NCI-H526 treated with DMSO at 0.1 percent for 48 hours (cell line): ENCODE data around the gene PALM.
"Not testable (repeated sequence)": the region's sequence is repeated elsewhere in the genome, so short reads cannot be mapped to it uniquely, and the experiment has no call there.

Experiments used
- DNase-seq: peaks from one replicate; lab custom pipeline; 2025; lab: John Stamatoyannopoulos, UW

Gene PALM

GRCh38 chr19:709196-709964 lies 645 bp downstream of the PALM start:
- no peak for DNase-seq

GRCh38 chr19:709965-710571 lies 1.3 kb downstream of the PALM start:
- DNase-seq: no peak

DNA sequence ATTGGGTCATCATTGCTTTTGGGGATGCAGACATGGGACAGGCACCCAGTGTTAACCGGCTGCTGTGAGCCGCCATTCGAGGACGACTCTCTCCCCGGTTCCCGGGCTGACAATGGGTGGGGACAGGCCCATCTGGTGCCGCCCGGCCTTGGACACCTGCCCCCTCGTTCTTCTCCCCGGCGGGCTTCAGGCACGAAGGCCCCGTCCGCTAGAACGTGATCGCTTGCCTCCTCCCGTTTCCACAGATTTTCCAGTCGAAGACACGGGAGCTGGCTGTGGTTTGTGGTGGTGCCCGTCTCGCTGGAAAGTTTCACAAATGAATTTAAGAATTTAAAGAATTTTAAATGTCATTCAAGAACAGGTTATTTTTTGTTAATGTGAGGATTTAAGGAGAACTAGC lies 2.0 kb downstream of the PALM start:
- DNase-seq: no peak

GRCh38 chr19:711254-711653 lies 2.5 kb downstream of the PALM start:
- DNase-seq: no peak

DNA sequence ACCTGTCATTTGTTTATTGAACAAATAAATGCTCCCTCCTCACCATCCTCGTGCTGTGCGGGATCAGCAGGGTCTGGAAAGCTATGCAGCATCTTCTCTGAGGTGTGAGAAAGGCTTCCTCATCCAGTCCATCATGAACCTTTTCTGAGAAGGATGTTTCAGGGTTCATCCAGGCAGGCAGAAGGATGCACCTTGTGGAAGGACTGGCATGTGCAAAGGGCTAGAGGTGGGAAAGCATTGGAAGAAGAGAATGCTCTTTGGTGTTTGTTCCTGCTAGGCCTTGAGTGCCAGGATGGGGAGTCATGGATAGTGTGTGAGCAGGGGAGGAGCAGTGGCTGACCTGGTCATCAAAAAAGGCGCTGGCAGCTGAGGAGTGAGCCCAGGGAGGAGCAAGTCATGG lies 6.6 kb downstream of the PALM start:
- no peak for DNase-seq

- no peak for DNase-seq
Measured at GRCh38 chr19:718251-718951, 9.7 kb downstream of the PALM start.

DNA sequence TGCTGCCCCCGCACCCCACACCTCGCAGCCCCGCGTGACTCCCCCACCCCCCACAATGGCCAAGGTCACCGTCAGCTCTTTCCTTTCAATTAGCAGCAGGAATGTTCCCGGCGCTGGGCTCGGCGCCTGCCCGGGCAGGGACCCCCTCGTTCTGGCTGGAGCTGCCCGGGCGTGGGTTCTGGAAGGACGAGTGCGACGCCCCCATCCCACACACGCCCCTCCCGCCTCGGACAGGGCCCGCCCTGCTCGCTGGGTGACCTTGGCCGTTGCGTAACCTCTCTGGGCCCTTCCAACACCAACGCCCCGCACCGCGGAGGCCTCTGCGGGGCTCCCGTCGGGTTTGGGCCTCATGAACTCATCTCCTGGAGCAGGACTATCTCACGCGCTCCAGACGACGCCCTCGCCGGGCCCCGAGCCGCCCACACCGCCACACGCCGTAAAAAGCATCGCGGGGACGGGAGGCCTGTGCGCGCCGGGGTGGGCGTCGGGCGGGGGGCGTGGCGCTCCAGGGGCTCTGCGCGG lies 10.3 kb downstream of the PALM start:
- DNase-seq: no peak

DNA sequence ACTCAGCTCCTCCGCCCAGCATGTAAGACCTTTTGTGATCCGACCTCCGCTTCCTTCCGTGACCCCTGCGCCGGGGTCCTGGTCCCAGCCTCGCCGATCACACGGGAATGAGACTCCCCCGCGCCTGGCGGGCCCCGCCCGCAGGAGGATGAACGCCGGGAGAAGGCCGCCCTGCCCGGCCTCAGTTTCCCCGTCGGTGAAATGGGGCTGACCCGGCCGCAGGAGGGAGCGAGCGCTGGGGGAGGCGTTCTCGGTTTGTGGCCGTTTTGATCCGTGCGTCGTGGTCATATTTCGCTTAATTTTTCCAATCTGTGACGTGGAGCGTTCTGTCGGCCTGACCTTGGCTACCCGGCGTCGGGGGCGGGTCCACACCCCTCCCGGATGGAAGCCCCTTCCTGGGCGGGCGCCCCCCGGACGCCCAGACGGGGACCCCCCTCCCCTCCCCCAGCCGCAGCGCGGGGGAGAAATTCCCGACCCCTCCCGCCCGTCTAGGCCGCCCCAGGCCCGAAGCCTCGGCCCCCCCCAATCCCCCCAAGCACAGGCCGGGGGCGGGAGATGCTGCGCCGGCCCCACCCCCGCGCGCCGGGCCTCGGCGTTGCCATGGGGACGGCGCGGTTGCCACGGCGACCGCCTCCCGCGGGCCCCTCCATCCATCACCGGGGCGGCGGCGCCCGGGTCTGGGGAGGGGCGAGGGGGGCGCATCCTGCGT lies 11.1 kb downstream of the PALM start:
- DNase-seq: no peak

GRCh38 chr19:720345-721160 lies 11.8 kb downstream of the PALM start:
- no peak for DNase-seq

GRCh38 chr19:722553-723101 lies 13.9 kb downstream of the PALM start:
- DNase-seq: no peak

GRCh38 chr19:723247-723646 lies 14.5 kb downstream of the PALM start:
- DNase-seq: no peak

- no peak for DNase-seq
Measured at GRCh38 chr19:723714-724113, 15.0 kb downstream of the PALM start.

DNA sequence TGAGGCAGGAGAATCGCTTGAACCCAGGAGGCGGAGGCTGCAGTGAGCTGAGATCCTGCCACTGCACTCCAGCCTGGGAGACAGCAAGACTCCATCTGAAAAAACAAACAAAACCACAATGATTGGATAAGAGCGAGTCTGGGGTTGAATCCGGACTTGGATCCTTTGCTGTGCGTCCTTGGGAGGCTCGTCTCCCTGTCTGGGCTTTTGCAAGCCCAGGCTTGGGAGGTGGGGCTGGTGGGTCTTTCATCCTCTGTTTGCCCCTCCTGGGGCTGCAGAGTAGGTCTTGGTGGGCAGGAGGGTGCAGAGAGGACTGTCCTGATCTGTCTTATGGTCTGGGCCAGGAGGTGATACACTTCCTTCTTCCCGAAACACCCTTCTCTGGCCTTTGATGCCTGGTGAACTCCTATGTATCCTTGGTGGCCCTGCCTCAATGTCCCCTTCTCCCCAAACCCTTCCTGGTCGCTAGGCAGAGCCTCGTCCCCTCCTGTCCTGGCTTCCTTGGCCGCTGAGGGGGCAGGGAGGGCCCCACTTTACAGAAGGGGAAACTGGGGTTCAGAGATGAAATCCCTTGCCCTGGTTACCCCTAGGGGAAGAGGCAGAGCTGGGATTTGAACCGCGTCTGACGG lies 16.8 kb downstream of the PALM start:
- DNase-seq: no peak

DNA sequence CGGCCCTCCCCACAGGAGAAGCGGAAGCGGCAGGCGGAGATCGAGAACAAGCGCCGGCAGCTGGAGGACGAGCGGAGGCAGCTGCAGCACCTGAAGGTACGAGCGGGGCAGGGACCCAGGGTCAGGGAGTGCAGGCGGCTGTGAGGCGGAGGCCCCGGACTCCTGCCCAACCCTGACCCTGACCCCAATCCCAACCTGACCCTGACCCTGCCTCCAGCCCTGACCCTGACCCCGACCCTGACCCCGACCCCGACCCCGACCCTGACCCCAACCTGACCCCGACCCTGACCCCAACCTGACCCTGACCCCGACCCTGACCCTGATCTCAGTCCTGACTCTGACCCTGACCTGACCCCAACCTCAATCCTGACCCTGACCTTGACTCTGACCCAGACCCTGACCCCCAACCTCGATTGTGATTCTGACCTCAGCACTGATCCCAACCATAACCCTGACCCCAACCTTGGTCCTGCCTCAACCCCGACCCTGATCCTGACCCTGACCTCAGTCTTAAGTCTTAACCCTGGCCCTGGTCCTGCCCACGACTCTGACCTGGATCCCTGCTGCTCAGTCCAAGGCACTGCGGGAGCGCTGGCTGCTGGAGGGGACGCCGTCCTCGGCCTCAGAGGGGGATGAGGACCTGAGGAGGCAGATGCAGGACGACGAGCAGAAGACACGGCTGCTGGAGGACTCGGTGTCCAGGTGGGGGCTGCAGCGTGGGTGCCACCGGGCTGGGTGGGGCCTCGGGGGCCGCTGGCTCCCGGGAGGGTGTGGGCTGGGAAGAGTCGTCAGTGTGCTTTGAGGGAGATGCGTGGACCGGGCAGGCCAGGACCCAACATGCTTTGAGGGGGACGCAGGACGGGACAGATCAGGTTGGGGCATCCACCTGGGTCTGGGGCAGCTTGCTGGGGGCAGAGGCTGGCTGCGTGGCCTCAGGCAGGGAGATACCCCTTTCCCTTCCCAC lies 18.5 kb downstream of the PALM start:
- DNase-seq: no peak

DNA sequence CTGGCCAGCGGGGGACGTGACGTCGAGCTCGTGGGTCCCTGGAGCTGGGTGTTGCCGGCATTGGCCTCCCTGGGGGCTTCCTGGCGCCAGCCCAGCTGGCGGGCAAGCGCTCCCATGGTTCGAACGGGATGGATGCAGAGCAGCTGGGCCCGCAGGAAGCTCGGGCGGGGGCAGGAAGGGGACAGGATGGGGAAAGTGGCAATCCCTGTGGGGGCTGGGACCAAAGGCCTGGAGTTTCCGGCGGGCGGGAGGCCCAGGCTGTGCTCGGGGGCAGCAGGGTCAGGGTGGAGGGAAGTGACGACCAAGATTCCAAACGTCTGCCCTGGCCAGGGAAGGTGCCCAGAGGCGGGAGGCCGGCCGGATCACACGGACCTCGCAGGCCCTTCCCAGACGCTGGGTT lies 19.3 kb downstream of the PALM start:
- DNase-seq: no peak

DNA sequence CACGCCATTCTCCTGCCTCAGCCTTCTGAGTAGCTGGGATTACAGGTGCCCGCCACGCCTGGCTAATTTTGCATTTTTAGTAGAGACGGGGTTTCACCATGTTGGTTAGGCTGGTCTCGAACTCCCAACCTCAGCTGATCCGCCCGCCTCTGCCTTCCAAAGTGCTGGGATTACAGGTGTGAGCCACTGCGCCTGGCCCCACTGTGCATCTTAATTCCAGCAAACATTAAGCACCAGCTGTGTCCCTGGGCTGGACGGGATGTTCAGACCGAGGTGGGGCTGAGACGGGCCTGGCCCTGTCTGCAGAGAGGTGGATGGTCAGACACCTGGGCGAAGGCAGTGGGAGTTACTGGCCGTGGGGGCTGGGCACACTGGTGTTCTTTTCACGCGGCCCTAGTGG lies 20.8 kb downstream of the PALM start:
- not testable (repeated sequence) for DNase-seq

- no peak for DNase-seq
Measured at GRCh38 chr19:729965-730668, 21.4 kb downstream of the PALM start.

DNA sequence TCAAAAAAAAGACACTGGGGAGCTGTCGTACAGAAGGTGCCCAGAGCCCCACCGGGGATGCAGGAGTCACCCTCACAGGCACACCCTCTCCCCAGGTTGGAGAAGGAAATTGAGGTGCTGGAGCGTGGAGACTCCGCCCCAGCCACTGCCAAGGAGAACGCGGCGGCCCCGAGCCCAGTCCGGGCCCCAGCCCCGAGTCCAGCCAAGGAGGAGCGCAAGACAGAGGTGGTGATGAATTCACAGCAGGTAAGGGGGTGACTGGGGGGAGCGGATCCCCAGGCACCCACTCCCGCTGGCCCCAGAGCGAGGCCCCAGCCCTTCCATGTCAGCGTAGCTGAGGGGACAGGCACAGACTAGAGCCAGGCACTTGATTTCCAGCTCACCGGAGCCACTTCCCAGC lies 22.3 kb downstream of the PALM start:
- no peak for DNase-seq
